B cell (primary cell): ENCODE measurements around the gene DENND5B. TPM values are rescaled to one million over a fixed set of nuclear protein-coding genes. Genes with fewer than 3 reads are reported as not detected.

Experiments used
- ATAC-seq: fragments of 200-7000 bp; cut with Tn5 transposase; one replicate; pipeline ENCODE4 v1.10.0; 2021; ENCODE audit warnings: low read depth, mild to moderate bottlenecking, moderate number of reproducible peaks, moderate library complexity
- CTCF ChIA-PET: fragments of 350-600 bp; sonication (Branson Sonifier 250); formaldehyde crosslinking; loops from one replicate; lab custom pipeline; 2021; ENCODE audit warnings: antibody characterized with exemption, inconsistent platforms; lab: Charles Lee
- POLR2A ChIA-PET: fragments of 350-600 bp; sonication (Branson Sonifier 250); formaldehyde crosslinking; loops from one replicate; lab custom pipeline; 2021; ENCODE audit warnings: antibody characterized with exemption; lab: Charles Lee
- DNase-seq: peaks from one replicate; pipeline ENCODE4 v3.0.0; 2013
- H2AFZ ChIP-seq: 2 replicates; pipeline ENCODE4 v1.6.1; 2012; ENCODE audit warnings: mild to moderate bottlenecking, low read depth, low read length; ENCODE audit not compliant: insufficient read depth, poor library complexity, severe bottlenecking
- H3K27ac ChIP-seq, 2 donors: 1 replicate in 1 of 2; 2 replicates in 1 of 2; pipeline ENCODE4 v1.5.1; 2012 to 2013; ENCODE audit warnings: low read length in 2 of 2, mild to moderate bottlenecking in 2 of 2, moderate library complexity in 1 of 2
- H3K27me3 ChIP-seq, 4 experiments: fragments of 200-600 bp in 1 of 4; sonication (generic) in 1 of 4; replicated peaks in 1 of 4; 1 replicate in 2 of 4; 2 replicates in 2 of 4; pipeline versions ENCODE4 v1.6.1 to v1.7.0; 2013 to 2016; ENCODE audit warnings: low read length in 3 of 4, mild to moderate bottlenecking in 2 of 4, mixed read lengths in 1 of 4, moderate library complexity in 1 of 4; ENCODE audit not compliant: insufficient read depth in 4 of 4, control insufficient read depth in 3 of 4; ENCODE audit errors: control extremely low read depth in 1 of 4
- H3K36me3 ChIP-seq, 2 experiments: replicated peaks in 1 of 2; 1 replicate in 1 of 2; 2 replicates in 1 of 2; pipeline versions ENCODE4 v1.6.1 to v1.7.1; 2013; ENCODE audit warnings: low read length in 1 of 2; ENCODE audit not compliant: insufficient read depth in 2 of 2, control insufficient read depth in 1 of 2; ENCODE audit errors: control extremely low read depth in 1 of 2, extremely low read depth in 1 of 2
- H3K4me1 ChIP-seq, 2 donors: fragments of 200-600 bp in 1 of 2; sonication (generic) in 1 of 2; 1 replicate in 1 of 2; 2 replicates in 1 of 2; pipeline versions ENCODE4 v1.5.1 to v1.6.1; 2013 to 2017; ENCODE audit warnings: low read length in 2 of 2; ENCODE audit not compliant: control insufficient read depth in 2 of 2, insufficient read depth in 2 of 2
- H3K4me2 ChIP-seq: replicated peaks from 2 replicates; pipeline ENCODE3; 2012; ENCODE audit warnings: mild to moderate bottlenecking, low read depth, low read length; ENCODE audit not compliant: poor library complexity, severe bottlenecking
- H3K4me3 ChIP-seq, 5 experiments: fragments of 200-600 bp in 1 of 5; sonication (generic) in 1 of 5; 1 replicate in 3 of 5; 2 replicates in 2 of 5; pipeline versions ENCODE4 v1.5.1 to v1.7.0; 2011 to 2016; ENCODE audit warnings: low read length in 4 of 5, mild to moderate bottlenecking in 4 of 5, low read depth in 2 of 5, control low read depth in 1 of 5, moderate library complexity in 1 of 5; ENCODE audit not compliant: insufficient read depth in 1 of 5; ENCODE audit errors: control extremely low read depth in 1 of 5, extremely low read depth in 1 of 5
- H3K79me2 ChIP-seq: fragments of 200-600 bp; sonication (generic); one replicate; pipeline ENCODE4 v1.6.0; 2016; ENCODE audit warnings: low read length; ENCODE audit not compliant: control insufficient read depth, insufficient read depth
- H3K9ac ChIP-seq: fragments of 200-600 bp; sonication (generic); 2 replicates; pipeline ENCODE4 v1.6.1; 2017; ENCODE audit warnings: mild to moderate bottlenecking, low read length, moderate library complexity
- H3K9me3 ChIP-seq, 3 donors: one replicate each; pipeline versions ENCODE4 v1.6.1 to v1.7.1; 2013; ENCODE audit warnings: low read length in 2 of 3; ENCODE audit not compliant: control insufficient read depth in 2 of 3, insufficient read depth in 1 of 3; ENCODE audit errors: control extremely low read depth in 1 of 3
- H4K20me1 ChIP-seq: 2 replicates; pipeline ENCODE4 v1.6.0; 2012; ENCODE audit warnings: mild to moderate bottlenecking, low read length; ENCODE audit not compliant: insufficient read depth, control insufficient read depth, poor library complexity, severe bottlenecking
- H3K27ac Mint-ChIP-seq: one replicate; pipeline ENCODE4 v1.8.0; 2021; ENCODE audit warnings: mixed read lengths
- H3K27me3 Mint-ChIP-seq: one replicate; pipeline ENCODE4 v1.8.0; 2021; ENCODE audit warnings: mixed read lengths
- H3K4me1 Mint-ChIP-seq: one replicate; pipeline ENCODE4 v1.8.0; 2021; ENCODE audit warnings: mixed read lengths
- H3K4me3 Mint-ChIP-seq: one replicate; pipeline ENCODE4 v1.8.0; 2021; ENCODE audit warnings: mixed read lengths
- H3K9me3 Mint-ChIP-seq: one replicate; pipeline ENCODE4 v1.8.0; 2022; ENCODE audit warnings: mixed read lengths; ENCODE audit not compliant: insufficient read depth
- CTCF ChIP-seq: fragments of 200-600 bp; IDR thresholded peaks from one replicate; pipeline ENCODE4 v1.8.0; 2022; ENCODE audit warnings: antibody characterized with exemption, mild to moderate bottlenecking
- EZH2 ChIP-seq: IDR thresholded peaks from 2 replicates; pipeline ENCODE4 v1.6.1; 2012; ENCODE audit warnings: borderline replicate concordance, low read depth, mild to moderate bottlenecking, moderate library complexity, low read length; ENCODE audit not compliant: insufficient read depth, poor library complexity, severe bottlenecking
- WGBS: methylation state at CpG from one replicate; pipeline ENCODE4 v1.1.5; 2013; ENCODE audit warnings: missing lambda C conversion rate; ENCODE audit not compliant: insufficient coverage; 5-methylcytosine and 5-hydroxymethylcytosine counted together
- intact Hi-C: fragments of 100-400 bp; cut with micrococcal nuclease; formaldehyde crosslinking; loops from one replicate; pipeline ENCODE4 v1.10.0; 2022
- polyA plus RNA-seq: library from polyadenylated mRNA; depleted of rRNA; stranded (reverse); fragments of >200 nt; gene quantifications from 2 replicates; pipeline ENCODE4 v1.2.3, GENCODE V29; 2012
- total RNA-seq, 2 donors: library from RNA; stranded (reverse); fragments of 120-200 nt in 1 of 2; gene quantifications; 1 replicate in 1 of 2; 2 replicates in 1 of 2; pipeline versions ENCODE4 v1.2.3 to v1.2.4, GENCODE V29; 2013 to 2022

DENND5B gene
- total and polyA plus RNA-seq, 2 donors (not counting 1 experiment from before 2014, with no cell fraction given): 18.7 to 55.3 TPM

GRCh38 chr12:31471051-31471450, 119.9 kb downstream of the DENND5B start:
- Histone ChIP-seq H3K27ac (no peak overlapping the region), H2AFZ (no peak overlapping the region), H3K36me3 (peaks cover 1 to 18% of the 10 kb centered on the region in 2 experiments), H3K9me3 (peaks cover 0 to 11% (median 0%) of the 10 kb centered on the region in 3 donors), H3K4me1 (peaks cover 4 to 7% of the 10 kb centered on the region in 2 donors), H3K9ac (no peak overlapping the region), H3K4me3 (no peak overlapping the region), H3K79me2 (peaks cover 28% of the 10 kb centered on the region), H3K27me3 (no peaks in the 10 kb centered on the region), H4K20me1 (peaks cover 6% of the 10 kb centered on the region), H3K4me2 (no peak overlapping the region)
- H3K4me1 Mint-ChIP-seq: peaks cover 5% of the 10 kb centered on the region
- H3K27me3 Mint-ChIP-seq: no peaks in the 10 kb centered on the region
- H3K9me3 Mint-ChIP-seq: no peaks in the 10 kb centered on the region
- DNase-seq (no peak), ATAC-seq (no peak)
- no peak overlapping the region for H3K27ac Mint-ChIP-seq
- TF ChIP-seq CTCF: no peak
- no peak for TF ChIP-seq EZH2
- ChIA-PET CTCF (no interaction called here), POLR2A (no interaction called here)
- intact Hi-C loops: no loop called here
- H3K4me3 Mint-ChIP-seq: no peak overlapping the region
- 100% methylated on average over 1 of the region's 6 CpGs for WGBS

GRCh38 chr12:31470459-31470858, 120.5 kb downstream of the DENND5B start:
- TF ChIP-seq EZH2 (no peak), CTCF (no peak)
- POLR2A ChIA-PET: no interaction called here
- no peak overlapping the region for H3K27ac ChIP-seq
- H3K36me3 ChIP-seq: peaks cover 1 to 17% of the 10 kb centered on the region in 2 experiments
- ATAC-seq: no peak
- no peaks in the 10 kb centered on the region for H3K27me3 Mint-ChIP-seq
- no peak for DNase-seq
- H3K4me2 ChIP-seq: no peak overlapping the region
- peaks cover 0 to 6% (median 0%) of the 10 kb centered on the region in 3 donors for H3K9me3 ChIP-seq
- H3K4me1 ChIP-seq: peaks cover under 1 to 2% of the 10 kb centered on the region in 2 donors
- H3K27me3 ChIP-seq: no peaks in the 10 kb centered on the region
- H2AFZ ChIP-seq: no peak overlapping the region
- CTCF ChIA-PET: no interaction called here
- H3K9ac ChIP-seq: no peak overlapping the region
- H3K9me3 Mint-ChIP-seq: no peaks in the 10 kb centered on the region
- H4K20me1 ChIP-seq: peaks cover 6% of the 10 kb centered on the region
- peaks cover 4% of the 10 kb centered on the region for H3K4me1 Mint-ChIP-seq
- no peak overlapping the region for H3K4me3 Mint-ChIP-seq
- no peak overlapping the region for H3K27ac Mint-ChIP-seq
- H3K79me2 ChIP-seq: peaks cover 29% of the 10 kb centered on the region
- H3K4me3 ChIP-seq: no peak overlapping the region
- intact Hi-C loops: no loop called here
